SU-DHL-6 (cell line): ENCODE results near the gene CC2D1A.

ENCODE experiments used
- CTCF ChIP-seq: fragments of 200-600 bp; sonication (generic); IDR thresholded peaks from one replicate; pipeline ENCODE4 v1.5.1; 2017; ENCODE audit warnings: antibody characterized with exemption, mild to moderate bottlenecking, low read length, moderate library complexity; ENCODE audit not compliant: insufficient read depth, poor library complexity, severe bottlenecking
- EZH2phosphoT487 ChIP-seq: fragments of 200-600 bp; sonication (generic), shearing (Covaris generic); conservative IDR thresholded peaks from 2 replicates; pipeline ENCODE4 v1.6.1; 2018; ENCODE audit warnings: mild to moderate bottlenecking, antibody characterized with exemption, low read length, moderate library complexity, mixed read lengths

GRCh38 chr19:13963603-13964105 is 57.7 kb downstream of the CC2D1A start:
- TF ChIP-seq CTCF (no peak), EZH2phosphoT487 (no peak)
